Body of pancreas (tissue), 4 donors: ENCODE results near the gene PCBP2.

Experiments
- POLR2A ChIP-seq, 3 donors: fragments of 450-650 bp; IDR thresholded peaks; one replicate each; pipeline ENCODE4 v1.6.1; 2016; ENCODE audit warnings: antibody characterized with exemption in 3 of 3, mild to moderate bottlenecking in 2 of 3
- TF ChIP-seq, protein P1 (sequence below), 7 experiments: fragments of 450-650 bp in 4 of 7; fragments of 200-600 bp in 3 of 7; sonication (generic) in 3 of 7; IDR thresholded peaks; one replicate each; pipeline ENCODE4 v1.5.1; 2016 to 2019; ENCODE audit warnings: antibody characterized with exemption in 7 of 7

DNA sequence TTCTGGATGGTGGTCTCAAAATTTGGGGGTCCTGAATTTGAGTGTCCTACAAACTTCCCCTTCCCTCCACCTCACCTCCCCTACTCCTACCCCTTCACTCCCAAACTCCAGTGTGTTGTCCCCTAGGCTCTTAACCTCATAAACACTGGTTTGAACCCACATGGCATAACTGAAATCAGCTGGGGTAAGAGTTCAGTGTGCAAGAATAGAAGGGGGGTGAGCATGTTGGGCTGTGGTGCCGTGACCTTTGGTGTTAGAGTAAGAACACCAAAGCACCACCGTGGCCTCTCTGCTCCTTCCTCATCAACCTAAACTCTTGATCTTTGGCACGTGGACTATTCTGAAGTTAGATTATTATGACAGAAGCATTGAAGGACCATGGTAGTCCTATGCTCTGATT, 11.0 kb downstream of the PCBP2 start:
- TF ChIP-seq, protein P1, sequence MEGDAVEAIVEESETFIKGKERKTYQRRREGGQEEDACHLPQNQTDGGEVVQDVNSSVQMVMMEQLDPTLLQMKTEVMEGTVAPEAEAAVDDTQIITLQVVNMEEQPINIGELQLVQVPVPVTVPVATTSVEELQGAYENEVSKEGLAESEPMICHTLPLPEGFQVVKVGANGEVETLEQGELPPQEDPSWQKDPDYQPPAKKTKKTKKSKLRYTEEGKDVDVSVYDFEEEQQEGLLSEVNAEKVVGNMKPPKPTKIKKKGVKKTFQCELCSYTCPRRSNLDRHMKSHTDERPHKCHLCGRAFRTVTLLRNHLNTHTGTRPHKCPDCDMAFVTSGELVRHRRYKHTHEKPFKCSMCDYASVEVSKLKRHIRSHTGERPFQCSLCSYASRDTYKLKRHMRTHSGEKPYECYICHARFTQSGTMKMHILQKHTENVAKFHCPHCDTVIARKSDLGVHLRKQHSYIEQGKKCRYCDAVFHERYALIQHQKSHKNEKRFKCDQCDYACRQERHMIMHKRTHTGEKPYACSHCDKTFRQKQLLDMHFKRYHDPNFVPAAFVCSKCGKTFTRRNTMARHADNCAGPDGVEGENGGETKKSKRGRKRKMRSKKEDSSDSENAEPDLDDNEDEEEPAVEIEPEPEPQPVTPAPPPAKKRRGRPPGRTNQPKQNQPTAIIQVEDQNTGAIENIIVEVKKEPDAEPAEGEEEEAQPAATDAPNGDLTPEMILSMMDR (IDR thresholded peaks at IDR 0.05) = no peak
- no peak for TF ChIP-seq POLR2A (IDR thresholded peaks at IDR 0.05)
